Central memory CD8-positive, alpha-beta T cell (primary cell): Measurements from ENCODE around the gene KCTD1.

Experiments used
- ATAC-seq: fragments of 150-1000 bp; cut with Tn5 transposase; replicated peaks from 2 replicates; pipeline ENCODE4 v1.10.0; 2022; ENCODE audit warnings: mild to moderate bottlenecking, moderate FRiP score, moderate number of reproducible peaks; ENCODE audit not compliant: poor library complexity, severe bottlenecking; ENCODE audit errors: extremely low read depth
- DNase-seq, 2 donors: peaks; one replicate each; pipeline ENCODE4 v3.0.0; 2021; ENCODE audit warnings: low spot score in 2 of 2
- H3K27ac Mint-ChIP-seq: one replicate; pipeline ENCODE4 v1.8.0; 2022; ENCODE audit warnings: low read depth, mild to moderate bottlenecking, moderate library complexity, mixed read lengths
- H3K27me3 Mint-ChIP-seq: one replicate; pipeline ENCODE4 v1.8.0; 2022; ENCODE audit warnings: mixed read lengths
- H3K36me3 Mint-ChIP-seq: one replicate; pipeline ENCODE4 v1.8.0; 2022; ENCODE audit warnings: mild to moderate bottlenecking, moderate library complexity, mixed read lengths; ENCODE audit not compliant: insufficient read depth
- H3K4me1 Mint-ChIP-seq: one replicate; pipeline ENCODE4 v1.8.0; 2022; ENCODE audit warnings: mixed read lengths
- H3K4me3 Mint-ChIP-seq: one replicate; pipeline ENCODE4 v1.8.0; 2022; ENCODE audit warnings: mild to moderate bottlenecking, moderate library complexity, mixed read lengths
- H3K9me3 Mint-ChIP-seq: one replicate; pipeline ENCODE4 v1.8.0; 2022; ENCODE audit warnings: mixed read lengths

KCTD1 gene

GRCh38 chr18:26524504-26525351, 23.6 kb downstream of the KCTD1 start:
- Mint-ChIP-seq H3K27me3 (no peaks in the 10 kb centered on the region), H3K27ac (no peak overlapping the region), H3K9me3 (no peaks in the 10 kb centered on the region), H3K36me3 (no peaks in the 10 kb centered on the region), H3K4me1 (peaks cover 6% of the 10 kb centered on the region), H3K4me3 (no peak overlapping the region)
- DNase-seq (no peak), ATAC-seq (no peak)

- no peak for ATAC-seq
- no peak overlapping the region for H3K4me3 Mint-ChIP-seq
- no peaks in the 10 kb centered on the region for H3K36me3 Mint-ChIP-seq
- no peaks in the 10 kb centered on the region for H3K27me3 Mint-ChIP-seq
- peaks cover 6% of the 10 kb centered on the region for H3K4me1 Mint-ChIP-seq
- DNase-seq: no peak
- no peaks in the 10 kb centered on the region for H3K9me3 Mint-ChIP-seq
- H3K27ac Mint-ChIP-seq: no peak overlapping the region
These were observed 24.4 kb downstream of the KCTD1 start for GRCh38 chr18:26524002-26524401.

- H3K9me3 Mint-ChIP-seq: no peaks in the 10 kb centered on the region
- ATAC-seq (no peak), DNase-seq (no peak)
- H3K4me3 Mint-ChIP-seq: no peak overlapping the region
- no peak overlapping the region for H3K27ac Mint-ChIP-seq
- H3K4me1 Mint-ChIP-seq: peaks cover 6% of the 10 kb centered on the region
- no peaks in the 10 kb centered on the region for H3K36me3 Mint-ChIP-seq
- H3K27me3 Mint-ChIP-seq: no peaks in the 10 kb centered on the region
These were observed 26.7 kb downstream of the KCTD1 start for GRCh38 chr18:26521617-26522016.

- H3K36me3 Mint-ChIP-seq: no peaks in the 10 kb centered on the region
- no peak overlapping the region for H3K27ac Mint-ChIP-seq
- no peak overlapping the region for H3K4me3 Mint-ChIP-seq
- H3K27me3 Mint-ChIP-seq: no peaks in the 10 kb centered on the region
- H3K9me3 Mint-ChIP-seq: no peaks in the 10 kb centered on the region
- no peak for ATAC-seq
- H3K4me1 Mint-ChIP-seq: peaks cover 6% of the 10 kb centered on the region
- DNase-seq: no peak
These were observed 27.4 kb downstream of the KCTD1 start for GRCh38 chr18:26520974-26521373.

GRCh38 chr18:26519114-26519513, 29.2 kb downstream of the KCTD1 start:
- Mint-ChIP-seq H3K27ac (no peak overlapping the region), H3K36me3 (no peaks in the 10 kb centered on the region), H3K9me3 (no peaks in the 10 kb centered on the region), H3K4me1 (no peaks in the 10 kb centered on the region), H3K27me3 (no peaks in the 10 kb centered on the region), H3K4me3 (no peak overlapping the region)
- DNase-seq (no peak), ATAC-seq (no peak)

GRCh38 chr18:26516964-26517363, 31.4 kb downstream of the KCTD1 start:
- H3K4me1 Mint-ChIP-seq: no peaks in the 10 kb centered on the region
- H3K4me3 Mint-ChIP-seq: no peak overlapping the region
- no peaks in the 10 kb centered on the region for H3K9me3 Mint-ChIP-seq
- DNase-seq: no peak
- ATAC-seq: no peak
- no peak overlapping the region for H3K27ac Mint-ChIP-seq
- H3K27me3 Mint-ChIP-seq: no peaks in the 10 kb centered on the region
- H3K36me3 Mint-ChIP-seq: no peaks in the 10 kb centered on the region

GRCh38 chr18:26515643-26516487, 32.5 kb downstream of the KCTD1 start:
- no peaks in the 10 kb centered on the region for H3K27me3 Mint-ChIP-seq
- no peaks in the 10 kb centered on the region for H3K4me1 Mint-ChIP-seq
- H3K27ac Mint-ChIP-seq: no peak overlapping the region

GRCh38 chr18:26511339-26512071, 36.8 kb downstream of the KCTD1 start:
- Mint-ChIP-seq H3K27ac (no peak overlapping the region), H3K4me3 (no peak overlapping the region), H3K9me3 (no peaks in the 10 kb centered on the region), H3K4me1 (no peaks in the 10 kb centered on the region), H3K27me3 (no peaks in the 10 kb centered on the region), H3K36me3 (no peaks in the 10 kb centered on the region)
- no peak for DNase-seq
- ATAC-seq: no peak

More at GRCh38 chr18:26515643-26516487, 32.5 kb downstream of the KCTD1 start:
- DNase-seq (no peak), ATAC-seq (no peak)
- Mint-ChIP-seq H3K9me3 (no peaks in the 10 kb centered on the region), H3K36me3 (no peaks in the 10 kb centered on the region), H3K4me3 (no peak overlapping the region)

- Mint-ChIP-seq H3K36me3 (no peaks in the 10 kb centered on the region), H3K27ac (no peak overlapping the region), H3K4me1 (no peaks in the 10 kb centered on the region), H3K4me3 (no peak overlapping the region), H3K9me3 (no peaks in the 10 kb centered on the region), H3K27me3 (no peaks in the 10 kb centered on the region)
- no peak for ATAC-seq
- no peak for DNase-seq
These were observed 38.0 kb downstream of the KCTD1 start for GRCh38 chr18:26510337-26510736.

- ATAC-seq: no peak
- H3K27me3 Mint-ChIP-seq: no peaks in the 10 kb centered on the region
- DNase-seq: no peak
- no peaks in the 10 kb centered on the region for H3K9me3 Mint-ChIP-seq
- no peak overlapping the region for H3K27ac Mint-ChIP-seq
- no peak overlapping the region for H3K4me3 Mint-ChIP-seq
- H3K4me1 Mint-ChIP-seq: no peaks in the 10 kb centered on the region
- no peaks in the 10 kb centered on the region for H3K36me3 Mint-ChIP-seq
These were observed 42.3 kb downstream of the KCTD1 start for GRCh38 chr18:26506012-26506411.

- no peak for ATAC-seq
- Mint-ChIP-seq H3K27me3 (no peaks in the 10 kb centered on the region), H3K9me3 (no peaks in the 10 kb centered on the region), H3K27ac (no peak overlapping the region), H3K36me3 (no peaks in the 10 kb centered on the region), H3K4me1 (no peaks in the 10 kb centered on the region), H3K4me3 (no peak overlapping the region)
- DNase-seq: no peak
These were observed 43.5 kb downstream of the KCTD1 start for GRCh38 chr18:26504831-26505230.

- Mint-ChIP-seq H3K27ac (no peak overlapping the region), H3K36me3 (no peaks in the 10 kb centered on the region), H3K27me3 (no peaks in the 10 kb centered on the region), H3K4me3 (no peak overlapping the region), H3K4me1 (no peaks in the 10 kb centered on the region), H3K9me3 (no peaks in the 10 kb centered on the region)
- DNase-seq (no peak), ATAC-seq (no peak)
These were observed 45.0 kb downstream of the KCTD1 start for GRCh38 chr18:26503382-26503781.
